K562 (cell line): Measurements from ENCODE around the gene SMC4. TPM values are rescaled to one million over a fixed set of nuclear protein-coding genes. Genes with fewer than 3 reads are reported as not detected.
A peak's percentile ranks its signal among the peaks of the same experiment; 100 is the strongest.

ENCODE experiments used
- BACH1 ChIP-seq: fragments of 200-800 bp; sonication (Bioruptor generic); IDR thresholded peaks from 2 replicates; pipeline ENCODE4 v1.6.1; 2016; ENCODE audit warnings: missing genetic modification characterization, missing compliant biosample characterization
- CEBPG ChIP-seq, 3 experiments: fragments of 200-800 bp in 1 of 3; sonication (Bioruptor generic) in 1 of 3; sonication (generic) in 1 of 3; formaldehyde crosslinking in 1 of 3; IDR thresholded peaks in 2 of 3; conservative IDR thresholded peaks in 1 of 3; 2 replicates each; pipeline versions ENCODE4 v1.6.1 to v1.8.0; 2016 to 2022; ENCODE audit warnings: missing compliant biosample characterization in 2 of 3, missing genetic modification characterization in 2 of 3, mild to moderate bottlenecking in 1 of 3, missing genetic modification reagents in 1 of 3
- CLOCK ChIP-seq: fragments of 250-450 bp; sonication (Bioruptor Pico); IDR thresholded peaks from 2 replicates; pipeline ENCODE4 v1.4.0; 2020; ENCODE audit warnings: mild to moderate bottlenecking, moderate library complexity, borderline replicate concordance
- E2F8 ChIP-seq: fragments of 450-650 bp; IDR thresholded peaks from 2 replicates; pipeline ENCODE4 v1.7.1; 2018; ENCODE audit warnings: mild to moderate bottlenecking, low read depth; ENCODE audit not compliant: partially characterized antibody
- FOXM1 ChIP-seq, 2 experiments: fragments of 450-650 bp in 1 of 2; sonication (generic) in 1 of 2; formaldehyde crosslinking in 1 of 2; IDR thresholded peaks; 2 replicates each; pipeline versions ENCODE4 v1.6.1 to v1.9.0; 2017 to 2022; ENCODE audit warnings: low read depth in 2 of 2, mild to moderate bottlenecking in 2 of 2, missing genetic modification reagents in 1 of 2, moderate library complexity in 1 of 2
- GATA2 ChIP-seq: sonication (generic); formaldehyde crosslinking; IDR thresholded peaks from 2 replicates; pipeline ENCODE4 v1.4.0; 2020; ENCODE audit warnings: mild to moderate bottlenecking, missing genetic modification reagents
- HES1 ChIP-seq: fragments of 450-650 bp; IDR thresholded peaks from 2 replicates; pipeline ENCODE4 v1.6.1; 2016; ENCODE audit warnings: low read depth, mild to moderate bottlenecking, moderate library complexity
- ILF3 ChIP-seq: fragments of 450-650 bp; IDR thresholded peaks from 2 replicates; pipeline ENCODE4 v1.6.1; 2018; ENCODE audit warnings: antibody characterized with exemption, mild to moderate bottlenecking, moderate library complexity, borderline replicate concordance
- JUNB ChIP-seq: fragments of 450-650 bp; formaldehyde crosslinking; conservative IDR thresholded peaks from 2 replicates; pipeline ENCODE4 v1.4.0; 2020; ENCODE audit warnings: mild to moderate bottlenecking
- MTA2 ChIP-seq: fragments of 450-650 bp; IDR thresholded peaks from 2 replicates; pipeline ENCODE4 v1.6.1; 2016; ENCODE audit warnings: low read depth
- NFYB ChIP-seq: IDR thresholded peaks from 2 replicates; pipeline ENCODE4 v1.6.1; 2011; ENCODE audit warnings: mild to moderate bottlenecking, moderate library complexity; ENCODE audit not compliant: insufficient read length; ENCODE audit errors: extremely low read depth
- PHB2 ChIP-seq: fragments of 450-650 bp; IDR thresholded peaks from 2 replicates; pipeline ENCODE4 v1.6.1; 2017; ENCODE audit warnings: low read depth
- PRPF4 ChIP-seq: fragments of 200-400 bp; formaldehyde crosslinking; IDR thresholded peaks from one replicate; pipeline ENCODE4 v1.6.1; 2017; ENCODE audit warnings: low read length, low read depth, mild to moderate bottlenecking; ENCODE audit not compliant: insufficient read depth, poor library complexity, severe bottlenecking
- RHOXF2B ChIP-seq: fragments of 250-450 bp; sonication (Bioruptor Pico); conservative IDR thresholded peaks from 2 replicates; pipeline ENCODE4 v1.5.1; 2021
- ZC3H8 ChIP-seq: fragments of 450-650 bp; IDR thresholded peaks from 2 replicates; pipeline ENCODE4 v1.6.1; 2017
- ZNF431 ChIP-seq: sonication (generic); formaldehyde crosslinking; IDR thresholded peaks from 2 replicates; pipeline ENCODE4 v1.8.0; 2022; ENCODE audit warnings: mild to moderate bottlenecking, missing genetic modification reagents
- ZNF444 ChIP-seq: fragments of 250-450 bp; sonication (Bioruptor Pico); IDR thresholded peaks from 2 replicates; pipeline ENCODE4 v1.4.0; 2020; ENCODE audit warnings: mild to moderate bottlenecking, moderate library complexity
- ZNF57 ChIP-seq: fragments of 450-650 bp; formaldehyde crosslinking; IDR thresholded peaks from 2 replicates; pipeline ENCODE4 v1.4.0; 2020; ENCODE audit warnings: mild to moderate bottlenecking, moderate library complexity
- ZNF644 ChIP-seq: fragments of 200-800 bp; sonication (Bioruptor generic); IDR thresholded peaks from 2 replicates; pipeline ENCODE4 v1.6.1; 2016; ENCODE audit warnings: low read depth, missing genetic modification characterization, missing compliant biosample characterization
- ZNF766 ChIP-seq: fragments of 200-800 bp; sonication (Bioruptor generic); conservative IDR thresholded peaks from 2 replicates; pipeline ENCODE4 v1.6.1; 2016; ENCODE audit warnings: missing genetic modification characterization, missing compliant biosample characterization
- ZNF780A ChIP-seq: fragments of 250-450 bp; sonication (Bioruptor Pico); IDR thresholded peaks from 2 replicates; pipeline ENCODE4 v1.5.0; 2021; ENCODE audit warnings: mild to moderate bottlenecking
- polyA plus RNA-seq, 8 experiments: library from polyadenylated mRNA; depleted of rRNA in 4 of 8; stranded (reverse) in 5 of 8; unstranded in 3 of 8; fragments of >200 nt; fragmentation: Nextera tagmentation in 2 of 8; fragmentation: Illumina TruSeq in 1 of 8; extraction: Ambion mirVana in 2 of 8; extraction: Trizol in 1 of 8; gene quantifications; 2 replicates each; pipeline versions ENCODE4 v1.2.1 to v1.2.3, GENCODE V29; 2011 to 2014; ENCODE audit warnings: inconsistent platforms in 1 of 8, missing spikeins in 1 of 8
- total RNA-seq, 7 experiments: library from RNA; depleted of rRNA in 6 of 7; stranded (reverse); fragments of >200 nt in 6 of 7; fragmentation: Illumina TruSeq in 2 of 7; extraction: Trizol in 2 of 7; gene quantifications; 2 replicates each; pipeline versions ENCODE4 v1.2.1 to v1.2.3, GENCODE V29; 2011 to 2021; ENCODE audit warnings: low replicate concordance in 1 of 7

The SMC4 gene
- total and polyA plus RNA-seq, 9 of the 15 experiments (the other 6 are each of a cell fraction or from before 2014, with no cell fraction given) = 87.9 to 347 (median 176) TPM

DNA sequence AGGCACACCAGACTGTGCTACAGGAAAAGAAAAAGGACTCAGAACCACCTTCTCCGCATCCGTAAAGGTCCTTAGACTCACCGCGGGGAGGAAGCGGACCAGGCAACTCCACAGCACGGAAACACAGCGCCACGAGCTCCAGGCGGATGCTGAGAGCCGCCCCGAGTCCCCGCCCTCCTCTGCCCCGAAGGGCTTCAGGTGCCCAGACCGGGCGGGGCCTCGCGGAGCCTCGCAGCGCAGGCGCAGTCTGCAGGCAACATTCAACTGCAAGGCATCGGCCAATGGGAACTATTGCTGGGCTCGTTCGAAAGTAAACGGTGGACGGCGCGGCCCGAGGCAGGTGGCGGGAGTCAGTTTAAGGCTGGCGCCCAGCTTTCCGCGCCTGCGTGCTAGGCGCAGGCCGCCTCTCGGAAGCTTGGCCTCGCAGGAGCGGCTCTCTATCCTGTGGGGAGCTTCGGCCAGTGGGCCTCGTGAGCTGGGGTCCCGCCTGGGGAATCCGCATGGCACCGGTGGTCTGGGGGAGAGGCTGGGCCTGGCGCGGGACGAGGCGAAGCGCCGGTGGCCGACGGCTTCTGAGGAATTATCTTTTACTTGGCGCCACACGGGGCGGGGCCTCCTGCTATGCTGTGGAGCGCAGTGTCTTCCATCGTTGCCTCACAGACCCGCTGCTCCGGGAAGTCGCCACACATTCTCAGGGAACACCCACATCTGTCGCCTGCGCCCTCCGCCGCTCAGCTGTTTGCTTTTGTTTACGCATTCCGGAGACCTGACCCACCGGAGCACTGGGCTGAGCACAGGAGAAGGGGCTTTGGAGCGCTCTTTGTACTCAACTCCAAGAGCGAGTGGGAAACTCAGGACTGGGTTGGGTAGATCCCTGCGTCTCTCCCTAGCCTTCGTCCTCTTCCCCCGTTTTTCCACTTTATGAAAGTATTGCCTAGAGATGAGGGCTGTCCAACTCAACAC lies 50.5 kb downstream of the SMC4 start, which contains the start of gene TRIM59 (continued):
- TF ChIP-seq CLOCK (CRISPR knock-in tag) = no peak
- TF ChIP-seq HES1 = no peak
- TF ChIP-seq ZNF780A = no peak
- no peak for TF ChIP-seq JUNB
- no peak for TF ChIP-seq PHB2
- TF ChIP-seq GATA2 (CRISPR knock-in tag) = no peak
- TF ChIP-seq BACH1 = peak; percentile 43; the same call in 1 of the 2 replicates
- TF ChIP-seq CEBPG (CRISPR knock-in tag; IDR thresholded peaks at IDR 0.05) = peak; percentile 67; the same call in 1 of the 2 replicates
- TF ChIP-seq CEBPG (tag; conservative IDR thresholded peaks at IDR 0.05 in 1 of 2, IDR thresholded peaks at IDR 0.05 in 1 of 2) = peak in 1 of 2 experiments; percentile 27; a peak in 1 of 4 replicates
- TF ChIP-seq FOXM1 (IDR thresholded peaks at IDR 0.05; ENCODE audit: low read depth) = peak; percentile 100
- TF ChIP-seq FOXM1 (CRISPR knock-in tag; IDR thresholded peaks at IDR 0.05; ENCODE audit: low read depth) = peak; percentile 100
- no peak for TF ChIP-seq ZNF57 (CRISPR knock-in tag)
- peak; percentile 88 for TF ChIP-seq ZNF766 (CRISPR knock-in tag)
- TF ChIP-seq MTA2 = no peak
- TF ChIP-seq ILF3 = no peak
- peak; percentile 75; the same call in 1 of the 2 replicates for TF ChIP-seq ZNF644 (tag)
- TF ChIP-seq E2F8 = peak; percentile 88
- no peak for TF ChIP-seq ZC3H8
- no peak for TF ChIP-seq RHOXF2B
- no peak for TF ChIP-seq ZNF444 (CRISPR knock-in tag)
- TF ChIP-seq PRPF4 = no peak
- peak; percentile 66 for TF ChIP-seq NFYB
- TF ChIP-seq ZNF431 (CRISPR knock-in tag) = peak; percentile 92; the same call in 1 of the 2 replicates
